GM12872 (cell line): ENCODE measurements around the gene PTPRR.

Experiments
- TF ChIP-seq, protein P1 (sequence below): IDR thresholded peaks from 3 replicates; pipeline ENCODE4 v1.5.1; 2011; ENCODE audit warnings: low read depth, mild to moderate bottlenecking, low read length, moderate library complexity; ENCODE audit not compliant: insufficient read depth

PTPRR gene

DNA sequence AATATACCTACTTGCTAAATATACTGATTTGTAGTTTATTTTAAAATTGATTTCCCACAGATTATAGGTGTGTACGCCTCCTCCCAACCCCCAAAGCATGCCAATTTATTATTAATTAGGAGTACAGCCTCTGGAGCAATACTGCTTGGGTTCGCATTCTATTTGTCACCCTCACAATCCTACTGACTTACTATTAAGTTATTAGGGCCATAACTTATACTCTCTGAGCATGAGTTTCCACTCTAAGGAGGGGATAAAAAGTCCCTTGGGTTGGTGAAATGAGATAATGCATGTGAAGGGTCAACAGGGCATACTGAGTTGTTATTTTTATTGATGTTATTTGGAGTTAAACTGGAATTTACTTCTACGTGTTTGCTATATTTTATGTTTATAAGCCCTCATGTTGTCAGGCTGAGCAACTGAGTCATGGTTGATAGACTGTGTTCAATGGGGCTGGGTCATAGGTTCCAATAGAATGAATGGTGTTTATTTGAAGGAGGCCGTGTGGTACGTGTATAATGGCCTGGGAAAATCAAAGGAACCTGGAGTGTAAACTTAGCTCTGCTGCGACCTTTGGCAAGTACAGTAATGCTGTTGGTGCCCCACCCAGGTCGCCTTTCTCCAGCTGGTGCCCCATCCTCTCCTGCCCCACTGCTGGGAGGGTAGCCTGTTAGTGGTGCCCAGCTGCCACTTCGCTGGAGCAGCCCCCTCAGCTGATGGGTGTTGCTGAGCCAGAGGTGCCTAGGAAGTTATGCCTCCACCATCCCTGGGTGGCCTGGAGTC lies 184.0 kb downstream of the PTPRR start:
- TF ChIP-seq, protein P1, sequence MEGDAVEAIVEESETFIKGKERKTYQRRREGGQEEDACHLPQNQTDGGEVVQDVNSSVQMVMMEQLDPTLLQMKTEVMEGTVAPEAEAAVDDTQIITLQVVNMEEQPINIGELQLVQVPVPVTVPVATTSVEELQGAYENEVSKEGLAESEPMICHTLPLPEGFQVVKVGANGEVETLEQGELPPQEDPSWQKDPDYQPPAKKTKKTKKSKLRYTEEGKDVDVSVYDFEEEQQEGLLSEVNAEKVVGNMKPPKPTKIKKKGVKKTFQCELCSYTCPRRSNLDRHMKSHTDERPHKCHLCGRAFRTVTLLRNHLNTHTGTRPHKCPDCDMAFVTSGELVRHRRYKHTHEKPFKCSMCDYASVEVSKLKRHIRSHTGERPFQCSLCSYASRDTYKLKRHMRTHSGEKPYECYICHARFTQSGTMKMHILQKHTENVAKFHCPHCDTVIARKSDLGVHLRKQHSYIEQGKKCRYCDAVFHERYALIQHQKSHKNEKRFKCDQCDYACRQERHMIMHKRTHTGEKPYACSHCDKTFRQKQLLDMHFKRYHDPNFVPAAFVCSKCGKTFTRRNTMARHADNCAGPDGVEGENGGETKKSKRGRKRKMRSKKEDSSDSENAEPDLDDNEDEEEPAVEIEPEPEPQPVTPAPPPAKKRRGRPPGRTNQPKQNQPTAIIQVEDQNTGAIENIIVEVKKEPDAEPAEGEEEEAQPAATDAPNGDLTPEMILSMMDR, result no peak

DNA sequence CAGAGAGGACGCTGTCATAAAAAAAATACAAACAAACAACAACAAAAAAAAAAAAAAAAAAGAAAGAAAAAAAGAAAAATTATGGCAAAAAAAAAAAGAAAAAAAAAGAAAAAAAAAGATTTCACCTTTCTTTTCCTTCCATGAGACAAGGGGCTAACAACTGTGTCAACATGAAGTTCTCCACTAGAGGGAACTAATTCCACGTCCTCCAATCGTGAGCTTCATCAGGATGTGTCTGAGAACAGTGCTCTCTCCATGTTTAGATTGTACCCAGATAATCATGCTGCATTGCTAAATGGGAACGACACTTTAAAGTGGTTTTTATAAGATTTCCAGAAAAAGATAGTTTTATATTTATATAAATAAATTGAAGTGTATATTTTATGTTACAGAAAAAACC lies 187.2 kb downstream of the PTPRR start:
- TF ChIP-seq, protein P1, result peak; percentile 61

DNA sequence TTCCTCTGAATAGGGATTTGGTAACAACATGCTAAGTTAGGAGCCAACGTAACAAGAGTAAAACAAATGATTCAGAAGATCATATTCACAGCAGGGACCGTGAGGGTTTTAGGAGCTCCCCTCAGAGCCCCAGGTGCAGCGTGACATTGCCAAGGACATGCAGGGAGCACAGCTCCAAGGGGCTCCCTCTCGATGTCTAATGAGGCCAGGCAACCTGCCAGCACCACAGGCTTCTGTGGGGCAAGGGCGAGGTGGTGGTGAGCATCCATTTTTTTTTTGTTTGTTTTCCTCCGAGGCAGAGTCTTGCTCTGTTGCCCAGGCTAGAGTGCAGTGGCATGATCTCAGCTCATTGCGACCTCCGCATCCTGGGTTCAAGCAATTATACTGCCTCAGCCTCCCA lies 188.3 kb downstream of the PTPRR start:
- TF ChIP-seq, protein P1, result no peak

DNA sequence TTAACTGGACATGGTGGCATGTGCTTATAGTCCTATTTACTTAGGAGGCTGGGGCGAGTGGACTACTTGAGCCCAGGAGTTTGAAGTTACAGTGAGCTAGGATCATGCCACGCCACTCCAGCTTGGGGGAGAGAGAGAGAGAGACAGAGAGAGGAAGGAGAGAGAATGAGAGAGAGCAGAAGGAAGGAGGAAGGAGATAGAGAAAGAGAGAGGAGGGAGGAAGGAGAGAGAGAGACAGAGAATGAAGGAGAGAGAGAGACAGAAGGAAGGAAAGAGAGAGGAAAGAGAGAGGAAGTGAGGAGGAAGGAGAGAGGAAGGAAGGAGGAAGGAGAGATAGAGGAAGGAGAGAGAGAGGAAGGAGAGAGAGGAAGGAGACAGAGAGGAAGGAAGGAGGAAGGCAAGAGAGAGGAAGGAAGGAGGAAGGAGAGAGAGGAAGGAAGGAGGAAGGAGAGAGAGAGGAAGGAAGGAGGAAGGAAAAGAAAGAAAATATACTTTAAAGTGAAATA lies 189.8 kb downstream of the PTPRR start:
- TF ChIP-seq, protein P1, result no peak

DNA sequence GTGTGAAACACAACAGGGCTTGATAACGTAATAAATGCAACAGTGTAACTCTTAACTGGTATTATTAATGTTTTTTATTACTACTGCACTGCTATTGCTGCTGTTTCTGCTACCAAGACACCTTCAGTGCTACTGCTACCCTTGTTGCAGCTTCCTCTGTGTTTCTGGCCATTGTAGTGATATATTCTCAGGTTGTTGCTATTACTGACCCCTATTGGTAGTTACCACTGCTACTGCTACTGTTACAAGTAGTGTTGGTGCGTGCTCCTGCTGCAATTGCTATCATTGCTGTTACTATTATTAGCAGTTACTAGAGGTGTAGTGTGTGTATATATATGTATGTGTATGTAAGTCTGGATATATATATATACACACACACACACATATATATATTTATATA lies 196.1 kb downstream of the PTPRR start:
- TF ChIP-seq, protein P1, result peak; percentile 44; the same call in 2 of the 3 replicates

DNA sequence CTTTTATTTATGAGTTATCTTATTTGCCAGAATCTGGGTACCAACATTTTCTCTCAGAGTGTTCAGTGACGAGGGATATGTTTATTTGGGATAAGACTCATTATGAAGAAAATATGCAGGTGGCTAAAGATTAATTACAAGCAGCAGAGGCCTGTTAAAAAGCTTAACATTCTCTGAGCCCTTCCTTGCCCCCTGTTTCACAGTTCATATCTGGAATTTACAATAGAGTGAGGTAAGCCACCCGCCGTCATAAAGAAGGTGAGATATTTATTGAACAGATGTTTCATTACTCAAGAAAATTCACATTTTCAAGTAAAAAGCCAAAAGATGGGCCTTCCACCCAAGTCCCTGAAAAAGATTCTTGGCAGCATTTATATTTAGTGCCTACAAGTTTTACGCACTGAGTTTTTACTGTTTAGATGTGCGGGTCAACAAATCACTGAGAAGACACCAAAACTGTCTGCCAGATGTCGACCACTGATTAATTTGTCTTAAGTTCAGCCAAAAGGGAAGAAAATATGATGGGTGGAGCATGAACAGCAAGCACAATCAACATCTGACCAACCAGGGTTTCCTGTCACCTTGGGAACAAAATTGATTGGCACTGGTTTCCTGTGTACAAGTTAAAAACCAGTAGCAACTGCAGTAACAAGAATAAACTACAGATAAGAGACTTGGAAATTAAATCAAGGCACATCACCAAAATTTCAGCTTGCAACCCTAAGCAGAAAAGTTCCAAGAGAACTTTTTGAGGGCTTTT lies 197.8 kb downstream of the PTPRR start:
- TF ChIP-seq, protein P1, result no peak

DNA sequence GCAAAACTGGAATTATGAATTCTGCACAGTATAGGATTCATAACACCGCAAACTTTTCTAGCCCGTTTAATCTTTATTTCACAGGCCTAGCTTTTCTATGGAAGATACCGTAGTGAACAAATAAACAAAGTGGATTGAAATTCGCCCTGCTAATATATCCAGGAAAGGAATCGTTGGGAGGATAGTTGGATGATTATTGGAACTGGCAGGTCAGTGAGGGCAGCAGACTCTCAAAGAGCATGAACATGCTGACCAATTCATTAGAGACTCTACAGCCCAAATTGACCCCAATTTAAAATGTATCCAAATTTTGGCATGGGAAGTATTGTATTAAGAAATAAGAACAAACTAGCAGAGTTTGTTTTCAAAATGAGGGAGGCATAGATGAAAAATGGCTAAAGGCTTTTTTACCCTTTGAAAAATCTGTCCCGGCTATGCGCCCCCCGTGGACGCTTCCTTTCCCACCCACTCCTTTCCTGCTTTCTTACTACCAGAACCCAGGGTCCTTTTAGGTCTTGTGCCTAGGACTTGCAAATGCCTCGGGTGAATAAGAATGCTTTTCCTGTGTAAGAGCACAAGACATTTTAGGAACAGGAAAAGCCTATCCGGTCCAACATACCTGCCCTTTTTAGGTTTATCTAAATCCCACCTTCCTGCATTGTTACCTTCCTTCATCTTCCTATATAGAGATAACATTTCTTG lies 198.7 kb downstream of the PTPRR start:
- TF ChIP-seq, protein P1, result no peak
